HG03432 (cell line): Measurements from ENCODE around the gene SPPL2B.
"Not testable (repeated sequence)": the region's sequence is repeated elsewhere in the genome, so short reads cannot be mapped to it uniquely, and the experiment has no call there.

Source experiments
- ATAC-seq: cut with Tn5 transposase; IDR thresholded peaks from one replicate; pipeline ENCODE4 v1.9.1; 2021; ENCODE audit warnings: mild to moderate bottlenecking, moderate library complexity; ENCODE audit not compliant: unreplicated experiment

The SPPL2B gene

DNA sequence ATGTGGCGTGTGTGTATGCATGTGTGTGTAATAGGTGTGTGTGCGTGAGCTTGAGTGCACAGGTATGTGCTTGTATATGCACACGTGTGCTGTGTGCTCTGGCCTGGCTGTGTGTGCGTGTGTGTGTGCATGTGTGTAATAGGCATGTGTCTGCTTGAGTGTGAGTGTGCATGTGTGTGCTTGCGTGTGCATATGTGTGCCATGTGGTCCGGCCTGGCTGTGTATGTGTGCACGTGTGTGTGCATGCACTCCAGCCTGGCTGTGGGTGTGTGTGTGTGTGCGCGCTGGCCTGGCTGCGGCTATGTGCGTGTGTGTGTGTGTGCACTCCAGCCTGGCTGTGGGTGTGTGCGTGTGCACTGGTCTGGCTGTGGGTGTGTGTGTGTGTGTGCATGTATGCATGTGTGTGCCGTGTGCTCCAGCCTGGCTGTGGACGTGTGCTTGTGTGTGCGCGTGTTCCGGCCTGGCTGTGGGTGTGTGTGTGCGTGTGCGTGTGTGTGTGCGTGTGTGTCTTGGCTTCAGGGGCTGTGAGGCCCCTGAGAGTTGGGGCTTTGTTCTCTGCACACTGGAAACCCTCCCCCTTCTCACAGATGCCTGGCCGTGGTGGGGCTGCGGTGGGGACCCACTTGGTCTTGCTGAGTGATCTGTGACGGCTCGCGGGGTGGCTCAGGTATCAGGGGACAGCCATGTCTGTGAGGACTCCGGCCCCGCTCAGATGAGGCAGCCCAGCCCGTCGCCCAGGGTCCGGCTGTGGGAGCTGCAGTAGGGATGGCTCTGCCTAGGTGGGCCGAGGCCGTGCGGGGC lies 8.2 kb downstream of the SPPL2B start:
- no peak for ATAC-seq

DNA sequence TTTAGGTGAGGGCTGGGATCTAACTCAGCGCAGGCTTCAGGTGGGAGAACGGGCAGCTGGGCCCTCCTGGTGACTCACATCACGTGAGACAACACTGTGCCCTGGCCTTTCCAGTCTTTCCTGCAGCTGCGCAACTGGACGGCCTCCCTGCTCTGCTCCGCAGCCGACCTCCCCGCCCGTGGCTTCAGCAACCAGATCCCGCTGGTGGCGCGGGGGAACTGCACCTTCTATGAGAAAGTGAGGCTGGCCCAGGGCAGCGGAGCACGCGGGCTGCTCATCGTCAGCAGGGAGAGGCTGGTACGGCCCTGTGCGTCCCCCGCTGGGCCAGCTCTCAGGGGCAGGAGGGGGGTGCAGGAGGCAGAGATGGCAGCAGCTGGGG lies 8.8 kb downstream of the SPPL2B start:
- ATAC-seq = no peak

DNA sequence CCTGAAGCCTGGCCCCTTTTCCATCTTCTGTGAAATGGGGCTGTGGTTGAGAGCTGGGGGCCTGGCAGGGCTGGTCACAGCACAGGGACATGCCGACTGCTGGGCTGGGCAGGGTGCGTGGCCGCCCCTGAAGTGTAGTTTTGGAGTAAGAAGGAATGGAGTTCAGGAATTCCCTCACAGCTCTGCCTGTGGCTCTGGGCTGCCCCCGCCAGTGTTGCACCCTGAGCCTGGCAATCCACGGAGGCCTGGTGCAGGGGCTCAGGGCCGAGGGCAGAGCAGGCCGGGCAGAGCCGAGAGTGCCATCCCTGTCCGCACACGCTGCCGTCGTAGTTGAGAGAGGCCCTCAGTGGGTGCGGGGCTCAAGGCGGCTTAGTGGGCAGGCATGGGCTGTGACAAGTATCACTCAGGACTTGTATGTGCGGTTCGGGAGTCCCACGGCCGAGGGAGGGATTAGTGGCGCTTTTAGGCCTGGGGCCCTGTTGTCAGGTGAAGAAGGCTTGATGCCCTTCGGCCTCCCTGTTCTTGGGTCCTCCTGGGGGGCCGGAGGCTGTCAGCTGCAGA lies 9.7 kb downstream of the SPPL2B start:
- ATAC-seq = no peak

DNA sequence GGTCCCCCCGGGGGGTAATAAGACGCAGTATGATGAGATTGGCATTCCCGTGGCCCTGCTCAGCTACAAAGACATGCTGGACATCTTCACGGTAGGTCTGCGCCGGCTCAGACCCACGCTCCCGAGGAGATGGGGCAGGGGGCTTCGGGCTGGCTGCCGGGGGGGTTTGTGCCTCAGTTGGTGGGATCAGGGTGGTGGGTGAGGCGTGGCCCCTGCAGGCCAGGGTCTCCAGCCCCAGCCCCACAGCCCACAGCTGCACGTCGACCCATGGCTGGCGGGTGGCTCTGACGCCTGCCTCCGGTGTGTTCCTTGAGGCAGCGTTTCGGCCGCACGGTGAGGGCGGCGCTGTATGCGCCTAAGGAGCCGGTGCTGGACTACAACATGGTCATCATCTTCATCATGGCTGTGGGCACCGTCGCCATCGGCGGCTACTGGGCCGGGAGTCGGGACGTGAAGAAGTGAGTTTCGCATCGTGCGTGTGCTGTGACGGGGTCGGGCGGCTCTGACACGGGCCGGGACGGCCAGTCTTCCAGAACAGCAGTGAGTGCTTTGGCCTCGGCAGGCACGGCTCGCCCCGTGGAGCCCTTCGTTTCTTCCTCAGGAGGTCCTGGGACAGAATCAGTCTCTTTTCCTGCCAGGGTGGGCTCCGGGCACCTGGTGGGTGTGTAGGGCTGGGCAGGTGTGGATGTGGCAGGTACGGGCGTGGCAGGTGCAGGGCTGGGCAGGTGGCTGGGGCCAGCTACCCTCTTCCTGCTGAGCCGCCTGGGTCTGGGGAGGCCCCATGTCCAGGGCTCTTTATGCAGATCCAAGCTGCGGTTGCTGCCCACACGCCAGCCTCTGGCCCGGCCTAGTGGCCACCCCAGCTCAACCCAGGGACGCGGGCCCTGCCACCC lies 10.5 kb downstream of the SPPL2B start:
- ATAC-seq = no peak

DNA sequence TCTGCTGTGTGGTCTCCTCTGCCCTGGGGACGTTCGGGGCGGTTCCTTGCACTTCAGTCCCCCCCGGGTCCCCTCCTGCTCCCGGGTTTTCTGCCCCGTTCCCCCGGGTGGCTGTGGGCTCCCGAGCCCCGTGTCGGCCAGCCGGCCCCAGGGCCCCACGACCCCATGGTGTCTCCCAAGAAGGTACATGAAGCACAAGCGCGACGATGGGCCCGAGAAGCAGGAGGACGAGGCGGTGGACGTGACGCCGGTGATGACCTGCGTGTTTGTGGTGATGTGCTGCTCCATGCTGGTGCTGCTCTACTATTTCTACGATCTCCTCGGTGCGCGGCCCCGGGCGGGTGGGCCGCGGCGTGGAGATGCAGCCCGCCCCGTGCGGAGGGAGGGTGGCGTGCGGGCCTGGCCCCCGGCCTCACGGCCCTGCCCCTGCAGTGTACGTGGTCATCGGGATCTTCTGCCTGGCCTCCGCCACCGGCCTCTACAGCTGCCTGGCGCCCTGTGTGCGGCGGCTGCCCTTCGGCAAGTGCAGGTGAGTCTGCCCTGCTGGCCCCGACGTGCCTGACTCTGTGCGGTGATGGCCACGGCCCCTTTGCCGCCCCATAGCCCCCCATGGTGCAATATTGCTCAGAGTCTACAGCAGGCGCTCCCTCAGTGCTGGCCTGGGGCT lies 11.3 kb downstream of the SPPL2B start:
- ATAC-seq = no peak

DNA sequence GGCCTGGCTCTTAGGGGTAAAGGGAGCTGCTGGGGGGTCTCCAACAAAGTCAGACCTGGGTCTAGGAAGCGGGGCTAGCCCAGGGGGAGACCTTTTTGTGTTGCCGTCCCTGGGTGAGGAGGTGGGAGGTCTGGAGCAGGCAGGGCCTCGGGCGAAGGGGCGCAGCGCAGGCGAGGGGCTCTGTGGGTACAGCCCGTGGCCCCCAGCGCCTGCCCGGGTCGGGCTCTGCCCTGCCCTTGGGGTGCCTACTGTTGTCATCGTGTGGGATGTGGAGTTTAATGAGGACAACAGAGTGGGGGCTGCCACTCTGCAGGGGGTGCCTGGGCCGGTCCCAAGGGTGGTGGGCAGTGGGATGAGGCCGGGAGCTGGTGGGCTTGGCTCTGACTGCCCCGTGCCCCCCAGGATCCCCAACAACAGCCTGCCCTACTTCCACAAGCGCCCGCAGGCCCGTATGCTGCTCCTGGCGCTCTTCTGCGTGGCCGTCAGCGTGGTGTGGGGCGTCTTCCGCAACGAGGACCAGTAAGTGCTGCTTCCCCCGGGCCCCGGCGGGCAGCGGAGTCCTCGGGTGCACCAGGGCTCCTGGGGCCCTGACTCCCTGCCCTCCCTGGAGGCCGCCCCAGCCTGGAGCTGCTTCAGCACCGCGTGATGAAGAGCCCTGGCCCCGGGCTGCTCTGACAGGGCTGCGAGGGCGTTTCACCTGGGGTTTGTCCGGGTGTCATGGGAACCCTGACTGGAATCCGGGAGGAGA lies 12.2 kb downstream of the SPPL2B start:
- ATAC-seq = no peak

DNA sequence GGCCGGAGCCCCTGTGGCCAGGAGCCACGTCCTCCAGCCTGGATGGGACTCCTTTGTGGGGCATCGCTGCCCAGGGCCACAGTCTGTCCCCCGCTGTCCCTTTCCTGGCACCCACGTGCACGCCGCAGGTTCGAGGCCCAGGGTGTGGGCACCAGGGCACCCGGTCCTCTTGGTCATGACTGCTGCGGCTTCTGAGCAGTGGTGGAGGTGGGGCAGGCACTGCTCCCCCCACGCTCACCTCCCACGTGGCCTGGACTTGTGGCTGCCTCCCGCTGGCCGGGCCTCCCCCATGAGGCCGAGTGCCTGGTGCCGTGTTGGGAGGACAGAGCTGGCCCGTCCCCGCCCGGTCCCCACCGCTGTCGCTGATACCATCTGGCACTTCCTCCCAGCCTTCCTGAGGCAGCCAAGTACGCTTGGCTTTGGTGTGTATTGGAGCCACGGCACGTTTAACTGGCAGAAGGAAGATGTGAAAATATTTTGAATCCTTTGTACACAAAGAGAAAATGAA lies 12.8 kb downstream of the SPPL2B start:
- ATAC-seq = no peak

DNA sequence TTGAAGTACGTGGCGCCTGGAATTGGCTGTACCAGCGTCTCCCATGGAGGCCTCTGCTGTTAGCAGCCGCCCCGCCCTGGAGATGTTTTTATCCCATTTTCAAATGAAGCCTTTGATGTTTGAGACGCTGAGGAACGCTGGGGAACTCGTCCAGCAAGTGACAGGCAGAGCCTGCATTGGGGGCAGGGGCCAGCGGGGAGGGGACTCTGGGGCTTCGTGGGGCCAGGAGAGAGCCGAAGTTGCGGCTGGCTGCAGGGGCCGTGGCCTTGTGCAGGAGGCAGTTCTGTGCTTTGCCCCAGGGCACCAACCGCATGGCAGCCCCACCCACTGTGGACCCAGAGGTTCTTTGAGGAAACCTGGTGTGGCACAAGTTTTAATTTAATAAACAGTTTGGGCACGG lies 13.5 kb downstream of the SPPL2B start:
- ATAC-seq = no peak

DNA sequence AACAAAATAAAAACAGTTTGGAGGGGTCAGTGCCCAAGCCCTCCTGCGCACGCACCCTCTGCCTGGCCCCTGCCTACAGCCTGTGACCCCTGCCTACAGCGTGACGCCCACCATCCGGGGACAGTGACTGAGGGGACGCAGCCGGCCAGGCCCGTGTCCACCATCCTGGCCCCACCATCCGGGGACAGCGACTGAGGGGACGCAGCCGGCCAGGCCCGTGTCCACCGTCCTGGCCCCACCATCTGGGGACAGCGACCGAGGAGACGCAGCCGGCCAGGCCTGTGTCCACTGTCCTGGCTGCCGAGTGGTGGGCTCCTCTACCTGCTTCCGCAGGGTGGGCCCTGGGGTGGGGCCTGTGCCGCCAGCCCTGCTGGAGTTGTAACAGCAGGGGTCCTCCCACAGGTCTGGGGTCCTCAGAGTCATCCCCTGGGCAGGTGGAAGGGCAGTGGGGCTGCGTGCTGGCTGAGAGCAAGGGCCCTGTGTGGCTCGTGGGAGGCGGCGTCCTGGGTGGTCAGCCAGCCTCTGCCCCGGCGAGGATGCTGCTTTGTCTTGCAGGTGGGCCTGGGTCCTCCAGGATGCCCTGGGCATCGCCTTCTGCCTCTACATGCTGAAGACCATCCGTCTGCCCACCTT lies 14.3 kb downstream of the SPPL2B start:
- no peak for ATAC-seq

DNA sequence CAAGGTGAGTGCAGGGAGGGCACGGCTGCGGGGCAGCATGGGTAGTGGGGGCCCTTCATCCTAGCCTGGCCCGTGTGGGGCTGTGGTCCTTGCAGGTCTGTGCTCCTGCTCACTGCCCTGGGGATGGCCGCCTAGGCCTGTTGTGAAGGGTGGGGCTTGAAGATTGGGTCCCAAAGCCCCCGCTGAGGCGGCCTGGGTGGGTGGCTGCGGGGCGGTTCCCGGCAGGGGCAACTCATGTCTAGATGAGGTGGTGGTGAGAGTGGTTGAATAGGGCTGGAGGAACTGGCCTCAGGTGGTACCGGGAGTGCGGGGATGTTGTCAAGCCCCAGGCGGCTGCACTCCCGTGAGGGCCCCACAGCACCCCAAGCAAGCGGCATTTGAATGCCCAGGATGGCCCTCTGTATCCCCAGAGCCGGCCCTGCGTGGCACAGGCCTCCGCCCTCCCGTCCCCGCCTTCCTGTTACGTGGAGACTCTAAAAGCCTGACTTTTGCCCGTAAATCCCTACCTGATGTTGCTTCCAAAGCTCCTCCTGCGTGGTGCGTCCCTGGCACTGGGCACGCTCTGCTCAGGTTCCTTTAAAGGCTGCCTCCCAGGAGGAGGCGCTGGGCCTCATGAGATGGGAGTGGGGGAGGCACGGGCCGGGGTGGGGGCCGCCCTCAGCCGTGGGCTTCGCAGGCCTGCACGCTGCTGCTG lies 15.0 kb downstream of the SPPL2B start:
- no peak for ATAC-seq

DNA sequence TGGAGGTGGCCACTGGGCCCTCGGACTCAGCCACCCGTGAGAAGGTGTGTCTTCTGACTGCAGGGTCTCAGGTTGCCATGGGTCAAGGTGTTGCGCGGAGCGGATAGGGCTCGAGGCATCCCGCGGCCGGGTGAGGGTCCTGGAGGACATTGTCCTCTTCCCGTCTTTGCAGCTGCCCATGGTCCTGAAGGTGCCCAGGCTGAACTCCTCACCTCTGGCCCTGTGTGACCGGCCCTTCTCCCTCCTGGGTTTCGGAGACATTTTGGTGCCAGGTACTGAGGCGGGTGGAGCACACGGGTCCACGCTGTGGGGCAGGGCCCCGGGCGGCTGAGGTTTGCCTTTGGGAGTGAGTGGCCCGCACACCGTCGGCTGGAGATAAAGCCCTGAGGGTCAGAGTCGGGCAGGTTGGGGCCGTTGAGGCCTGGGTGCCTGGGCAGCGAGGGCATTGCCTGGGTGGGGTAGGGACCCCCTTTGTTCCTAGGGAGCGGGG lies 15.9 kb downstream of the SPPL2B start:
- ATAC-seq = no peak

DNA sequence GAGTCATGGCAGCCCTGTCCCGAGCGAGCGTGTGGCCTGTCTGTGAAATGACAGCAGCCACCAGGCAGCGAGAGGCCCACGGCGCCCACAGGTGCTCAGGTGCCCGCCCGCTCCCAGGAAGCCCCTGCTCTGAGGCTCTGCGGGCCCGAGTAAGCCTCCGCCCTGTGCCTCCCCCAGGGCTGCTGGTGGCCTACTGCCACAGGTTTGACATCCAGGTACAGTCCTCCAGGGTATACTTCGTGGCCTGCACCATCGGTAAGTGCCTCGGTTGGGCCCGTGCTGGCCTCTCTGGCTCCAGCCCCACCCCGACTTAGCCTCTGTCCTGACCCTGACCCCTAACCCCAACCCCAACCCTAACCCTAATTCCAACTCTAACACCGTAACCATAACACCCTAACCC lies 16.6 kb downstream of the SPPL2B start:
- ATAC-seq = no peak

DNA sequence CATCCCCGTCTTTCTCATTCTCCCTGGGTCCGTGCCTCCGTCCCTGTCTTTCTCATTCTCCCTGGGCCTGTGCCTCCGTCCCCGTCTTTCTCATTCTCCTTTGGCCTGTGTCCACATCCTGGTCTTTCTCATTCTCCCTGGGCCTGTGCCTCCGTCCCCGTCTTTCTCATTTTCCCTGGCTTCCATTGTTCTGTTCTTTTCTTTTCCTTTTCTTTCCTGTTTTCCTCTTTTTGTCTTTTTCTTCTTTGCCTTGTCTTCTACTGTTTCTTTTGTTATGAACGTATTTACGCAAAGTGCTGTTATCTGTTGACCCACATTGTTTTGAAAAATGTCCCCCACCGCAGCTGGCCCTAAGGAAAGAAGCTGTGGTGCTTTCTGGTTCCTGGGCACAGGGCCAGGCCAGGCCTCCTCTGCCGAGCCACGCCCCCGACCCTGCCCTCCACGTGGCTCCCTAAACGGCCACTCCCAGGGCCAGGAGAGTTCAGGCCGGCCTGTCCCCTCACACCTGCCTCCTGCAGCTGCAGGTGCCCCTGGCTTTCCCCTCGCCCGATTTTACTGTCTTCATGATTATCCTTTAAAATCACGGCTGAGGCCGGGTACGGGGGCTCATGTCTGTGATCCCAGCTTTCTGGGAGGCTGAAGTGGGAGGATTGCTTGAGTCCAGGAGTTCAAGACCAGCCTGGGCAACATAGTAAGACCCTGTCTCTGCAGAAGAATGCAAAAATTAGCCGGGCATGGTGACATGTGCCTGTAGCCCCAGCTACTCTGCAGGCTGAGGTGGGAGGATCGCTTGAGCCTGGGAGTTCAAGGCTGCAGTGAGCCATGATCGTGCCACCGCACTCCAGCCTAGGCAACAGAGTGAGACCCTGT lies 17.5 kb downstream of the SPPL2B start:
- no peak for ATAC-seq

DNA sequence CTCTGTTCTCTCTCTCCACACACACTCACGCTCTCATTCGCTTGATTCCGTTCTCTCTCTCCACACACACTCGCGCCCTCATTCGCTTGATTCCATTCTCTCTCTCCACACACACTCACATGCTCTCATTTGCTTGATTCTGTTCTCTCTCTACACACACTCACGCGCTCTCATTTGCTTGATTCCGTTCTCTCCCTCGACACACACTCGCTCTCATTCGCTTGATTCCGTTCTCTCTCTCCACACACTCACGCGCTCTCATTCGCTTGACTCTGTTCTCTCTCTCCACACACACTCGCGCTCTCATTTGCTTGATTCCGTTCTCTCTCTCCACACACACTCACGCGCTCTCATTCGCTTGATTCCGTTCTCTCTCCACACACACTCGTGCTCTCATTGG lies 21.3 kb downstream of the SPPL2B start:
- ATAC-seq = not testable (repeated sequence)

DNA sequence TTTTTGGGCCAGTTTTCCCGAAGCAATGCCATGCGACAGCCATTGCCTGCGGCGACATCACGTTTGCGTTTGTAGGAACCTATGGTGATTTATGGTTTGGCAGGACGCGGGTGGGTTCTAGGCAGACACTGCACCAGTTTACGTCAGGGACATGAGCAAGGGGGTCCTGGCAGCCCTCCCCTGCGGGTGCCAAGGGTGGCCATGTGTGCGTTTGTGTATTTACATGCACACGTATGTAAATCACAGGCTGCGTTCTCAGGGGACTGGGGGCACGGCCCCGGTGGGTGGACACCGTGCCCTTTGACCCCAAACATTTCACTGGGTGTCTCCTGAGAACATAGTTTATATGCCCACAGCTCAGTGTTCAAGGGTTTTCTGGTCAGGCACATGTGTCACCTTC lies 22.2 kb downstream of the SPPL2B start:
- no peak for ATAC-seq

DNA sequence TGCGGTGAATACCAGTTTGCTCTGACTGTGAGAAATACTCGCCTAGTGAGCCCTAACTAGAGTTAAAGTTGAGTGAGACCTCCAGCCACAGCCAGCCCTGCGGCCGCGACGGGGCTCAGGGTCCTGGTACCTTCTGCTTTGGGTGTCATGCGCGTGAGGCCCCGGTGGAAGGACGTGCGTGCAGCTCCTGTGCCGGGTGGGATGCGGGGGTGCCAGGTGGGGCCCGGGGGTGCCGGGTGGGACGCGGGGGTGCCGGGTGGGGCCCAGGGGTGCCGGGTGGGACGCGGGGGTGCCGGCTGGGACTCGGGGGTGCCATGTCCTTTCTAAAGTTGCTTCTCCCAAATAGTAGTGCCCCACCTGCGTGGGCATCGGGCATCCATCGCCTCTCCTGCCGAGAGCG lies 23.1 kb downstream of the SPPL2B start:
- ATAC-seq = no peak

DNA sequence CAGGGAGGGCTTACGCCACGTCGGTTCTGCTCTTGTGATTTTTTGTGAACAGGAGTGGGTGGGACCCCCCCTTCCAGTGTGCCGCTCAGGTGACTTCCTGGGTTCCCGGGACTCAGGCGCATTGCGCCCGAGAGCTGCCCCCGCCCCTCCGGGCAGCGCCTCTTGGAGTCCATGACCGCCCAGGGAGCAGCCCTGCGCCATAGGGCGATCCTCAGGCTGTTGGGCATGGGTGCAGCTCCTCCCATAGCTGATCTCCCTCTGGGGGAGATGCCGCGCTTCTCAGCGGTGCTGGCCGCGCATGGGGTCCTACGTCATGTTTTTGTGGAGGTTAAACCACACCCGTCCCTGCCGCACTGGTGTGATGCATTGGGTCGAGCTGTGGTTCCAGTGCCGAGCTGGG lies 23.6 kb downstream of the SPPL2B start:
- no peak for ATAC-seq

DNA sequence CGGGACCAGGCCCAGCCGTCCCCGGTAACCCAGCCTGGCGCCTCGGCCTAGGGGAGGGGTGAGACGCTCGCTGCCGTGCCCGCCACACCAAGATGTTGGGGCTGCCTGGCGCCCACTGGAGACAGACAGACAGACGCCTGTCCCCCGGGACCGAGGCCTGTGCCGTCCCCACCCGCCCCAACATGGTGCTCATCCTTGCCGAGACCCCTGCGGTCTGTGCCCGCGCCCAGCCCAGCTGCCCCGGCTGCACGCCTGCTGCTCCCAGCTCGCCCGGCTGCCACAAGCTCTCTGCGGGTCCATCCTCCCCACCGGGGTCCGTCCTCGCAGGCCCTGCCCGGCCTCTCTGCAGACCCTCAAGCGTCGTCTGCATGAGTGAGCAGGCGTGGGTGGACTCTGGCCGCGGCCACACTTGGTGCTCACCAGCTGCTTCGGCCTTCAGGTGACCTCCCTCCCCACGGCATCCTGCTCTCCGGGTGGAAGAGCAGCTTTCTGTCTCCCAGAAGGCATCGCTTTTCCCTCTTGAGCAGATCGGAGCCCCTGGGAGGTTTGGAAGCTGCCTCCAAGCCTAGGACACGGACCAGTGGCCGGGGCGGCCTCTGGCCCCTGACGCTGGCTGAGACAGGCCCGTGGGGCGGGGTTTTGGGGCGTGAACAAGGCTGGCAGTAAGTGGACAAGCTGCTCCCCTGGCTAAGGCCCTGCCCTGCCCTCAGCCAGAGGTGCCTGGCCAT lies 24.8 kb downstream of the SPPL2B start:
- ATAC-seq = no peak
